Effector CD4-positive, alpha-beta T cell (primary cell): ENCODE measurements around the gene RNF157.

ENCODE experiments used
- DNase-seq: peaks from one replicate; pipeline ENCODE4 v3.0.0-alpha.2; 2020

The RNF157 gene

GRCh38 chr17:76138896-76139752 is 101.2 kb downstream of the RNF157 start:
- DNase-seq = no peak

- DNase-seq = no peak
These were observed 101.9 kb downstream of the RNF157 start for GRCh38 chr17:76138234-76138895.

GRCh38 chr17:76137351-76138233 is 102.7 kb downstream of the RNF157 start:
- DNase-seq = no peak

- no peak for DNase-seq
These were observed 103.3 kb downstream of the RNF157 start for GRCh38 chr17:76137001-76137350.

- DNase-seq = no peak
These were observed 103.9 kb downstream of the RNF157 start for GRCh38 chr17:76136276-76137000.

GRCh38 chr17:76135810-76136188 is 104.5 kb downstream of the RNF157 start:
- no peak for DNase-seq

GRCh38 chr17:76134911-76135809 is 105.1 kb downstream of the RNF157 start:
- no peak for DNase-seq

GRCh38 chr17:76132574-76133338 is 107.5 kb downstream of the RNF157 start:
- DNase-seq = no peak

GRCh38 chr17:76131692-76132573 is 108.4 kb downstream of the RNF157 start:
- DNase-seq = no peak

- DNase-seq = no peak
These were observed 109.1 kb downstream of the RNF157 start for GRCh38 chr17:76131051-76131691.

- DNase-seq = no peak
These were observed 109.8 kb downstream of the RNF157 start for GRCh38 chr17:76130473-76130872.

GRCh38 chr17:76125922-76126321 is 114.4 kb downstream of the RNF157 start:
- DNase-seq = no peak

GRCh38 chr17:76125391-76125675 is 115.0 kb downstream of the RNF157 start:
- no peak for DNase-seq

GRCh38 chr17:76124582-76125390 is 115.5 kb downstream of the RNF157 start:
- DNase-seq = no peak

GRCh38 chr17:76123749-76124581 is 116.3 kb downstream of the RNF157 start:
- no peak for DNase-seq

- DNase-seq = no peak
These were observed 117.1 kb downstream of the RNF157 start for GRCh38 chr17:76123191-76123499.

GRCh38 chr17:76122431-76123190 is 117.7 kb downstream of the RNF157 start:
- no peak for DNase-seq
